HTERT RPE-1 (cell line): ENCODE results near the gene ADCY1.
"Not testable (repeated sequence)": the region's sequence is repeated elsewhere in the genome, so short reads cannot be mapped to it uniquely, and the experiment has no call there.

Experiments used
- in situ Hi-C: fragments of 300-500 bp; cut with MboI; formaldehyde crosslinking; loops from 4 replicates; pipeline ENCODE4 v1.14.3; 2020; ENCODE audit warnings: low sequenced_read_pairs

Gene ADCY1

DNA sequence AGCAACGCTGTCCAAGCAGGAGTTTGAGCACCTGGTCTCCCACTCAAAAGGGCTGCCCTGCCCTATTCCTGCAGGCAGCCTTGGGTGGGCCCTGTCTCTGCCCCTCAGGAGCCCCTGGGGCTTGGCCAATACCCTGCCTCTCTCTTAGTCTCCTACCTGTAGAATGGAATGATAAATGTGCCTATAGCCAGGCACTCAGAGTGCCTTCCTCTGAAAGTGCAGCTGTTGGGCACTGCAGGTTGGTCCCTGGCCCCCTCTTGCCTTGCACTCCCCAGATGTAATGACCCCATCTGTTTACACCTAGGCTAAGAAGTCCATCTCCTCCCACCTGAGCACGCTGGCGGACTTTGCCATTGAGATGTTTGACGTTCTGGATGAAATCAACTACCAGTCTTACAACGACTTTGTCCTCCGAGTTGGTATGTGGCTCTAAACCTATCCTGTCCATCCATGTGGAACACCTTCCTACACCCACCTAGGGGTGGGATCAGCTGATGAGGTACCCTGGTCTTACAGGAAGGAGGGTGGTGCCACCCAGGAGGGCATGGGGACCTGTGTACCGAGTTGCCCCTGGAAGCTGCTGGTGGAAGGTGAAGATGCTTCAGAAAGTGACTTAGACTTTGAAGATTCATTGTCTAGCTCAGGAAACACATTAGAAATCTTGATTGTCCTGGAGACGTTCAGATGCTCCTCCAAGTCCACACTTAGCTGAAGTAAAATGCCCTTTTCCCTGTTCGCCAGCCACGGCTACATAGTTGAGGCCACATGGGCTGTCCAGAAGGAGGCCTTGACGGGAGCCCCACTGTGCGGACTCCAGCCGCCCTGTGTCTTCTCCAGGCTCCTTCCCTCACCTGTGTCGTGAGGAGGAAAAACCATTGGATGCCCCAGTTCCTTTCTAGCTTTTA is 134.1 kb downstream of the ADCY1 start:
- in situ Hi-C loops, result no loop called here

DNA sequence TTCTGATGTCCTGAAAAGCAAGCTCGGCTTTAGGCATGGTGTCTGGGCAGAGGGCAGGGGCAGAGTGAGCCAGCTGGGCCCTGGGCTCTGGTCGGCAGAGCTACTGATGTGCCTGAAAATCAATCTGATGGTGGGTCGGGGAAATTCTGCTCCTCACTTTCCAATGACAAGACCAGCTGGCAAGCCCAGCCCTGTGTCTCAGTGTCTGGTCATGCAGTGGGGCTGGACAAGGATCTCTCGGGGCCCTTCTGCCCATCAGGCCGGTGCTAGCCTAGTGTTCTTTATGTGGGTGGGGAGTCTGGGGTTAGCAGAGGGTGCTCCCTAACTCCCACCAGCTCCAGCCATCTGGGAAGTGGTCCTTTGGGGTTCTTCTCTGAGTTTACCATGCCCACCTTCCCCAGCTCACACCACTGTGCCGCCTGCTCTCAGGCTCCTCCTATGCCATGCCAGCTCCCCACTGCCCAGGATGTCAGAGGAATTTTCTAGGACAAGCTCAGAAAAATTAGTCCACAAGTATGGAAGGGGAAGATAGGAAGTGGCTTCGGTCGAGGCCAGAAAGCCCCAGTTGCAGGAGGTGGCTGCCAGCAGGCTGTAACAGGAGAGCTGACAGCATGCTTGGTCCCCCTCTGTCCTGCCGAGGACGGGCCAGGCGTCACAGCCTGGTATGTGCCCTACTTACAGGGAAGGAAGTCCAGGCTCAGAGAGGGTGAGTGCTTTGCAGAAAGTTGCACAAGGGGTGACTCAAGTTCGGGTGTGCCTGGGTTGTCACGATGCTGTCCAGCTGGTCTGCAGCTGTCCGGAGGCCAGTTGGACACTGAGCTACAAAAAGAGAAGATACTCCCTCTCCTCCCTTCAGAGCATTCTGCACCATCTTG is 135.2 kb downstream of the ADCY1 start:
- in situ Hi-C loops, result no loop called here

DNA sequence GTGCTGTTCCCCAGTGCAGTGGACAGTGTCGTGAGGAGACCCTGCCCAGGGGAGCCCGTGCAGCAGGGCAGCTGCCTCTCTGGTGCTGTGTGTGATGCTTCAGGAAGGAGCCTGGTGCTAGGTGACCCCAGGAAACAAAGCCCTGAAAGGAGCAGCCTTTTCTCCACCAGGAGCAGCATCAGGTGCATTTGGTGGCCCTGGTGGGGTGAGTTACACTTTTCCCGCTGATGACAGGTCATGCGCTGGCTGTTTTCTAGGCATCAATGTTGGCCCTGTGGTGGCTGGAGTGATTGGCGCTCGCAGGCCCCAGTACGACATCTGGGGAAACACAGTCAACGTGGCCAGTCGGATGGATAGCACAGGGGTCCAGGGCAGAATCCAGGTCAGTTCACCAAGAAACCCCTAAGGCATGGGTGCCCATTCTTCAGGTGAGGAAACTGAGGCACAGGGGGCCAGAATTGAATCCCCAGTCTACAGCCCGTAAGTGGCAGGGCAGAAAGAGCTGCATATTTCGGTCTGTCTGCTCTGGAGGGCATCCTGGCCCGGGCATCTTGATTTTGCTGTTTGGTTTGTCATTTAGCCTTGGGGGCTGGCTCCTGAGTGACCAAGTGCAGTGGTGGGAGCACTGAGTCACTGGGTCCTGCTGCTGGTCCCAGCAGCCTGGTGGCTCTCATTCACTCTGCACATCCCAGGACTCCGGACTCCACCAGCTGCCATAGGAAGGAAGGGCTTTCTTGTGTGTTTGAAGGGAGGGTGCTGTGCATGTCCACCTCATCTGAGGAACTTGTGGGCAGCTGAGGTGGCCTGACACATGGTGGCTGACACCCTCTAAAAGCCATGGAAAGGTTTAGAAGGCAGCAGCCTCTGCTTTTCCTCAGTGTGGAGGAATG is 136.3 kb downstream of the ADCY1 start:
- in situ Hi-C loops, result no loop called here

DNA sequence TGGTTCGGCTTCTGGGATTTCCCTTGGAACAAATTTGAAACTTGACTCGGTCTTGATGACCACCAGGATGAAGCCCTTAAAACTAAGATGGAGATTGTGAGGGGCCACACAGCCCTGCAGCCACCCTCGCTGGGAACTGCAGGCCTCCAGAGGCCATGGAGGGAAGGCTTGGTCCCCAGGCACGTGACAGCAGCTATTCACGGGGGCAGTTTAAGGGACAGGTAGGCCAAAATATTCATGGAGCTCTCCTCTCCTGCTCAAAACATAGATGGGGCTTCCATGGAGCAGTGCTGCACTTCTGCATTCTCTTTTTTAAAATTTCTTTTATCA is 137.0 kb downstream of the ADCY1 start:
- in situ Hi-C loops, result no loop called here

DNA sequence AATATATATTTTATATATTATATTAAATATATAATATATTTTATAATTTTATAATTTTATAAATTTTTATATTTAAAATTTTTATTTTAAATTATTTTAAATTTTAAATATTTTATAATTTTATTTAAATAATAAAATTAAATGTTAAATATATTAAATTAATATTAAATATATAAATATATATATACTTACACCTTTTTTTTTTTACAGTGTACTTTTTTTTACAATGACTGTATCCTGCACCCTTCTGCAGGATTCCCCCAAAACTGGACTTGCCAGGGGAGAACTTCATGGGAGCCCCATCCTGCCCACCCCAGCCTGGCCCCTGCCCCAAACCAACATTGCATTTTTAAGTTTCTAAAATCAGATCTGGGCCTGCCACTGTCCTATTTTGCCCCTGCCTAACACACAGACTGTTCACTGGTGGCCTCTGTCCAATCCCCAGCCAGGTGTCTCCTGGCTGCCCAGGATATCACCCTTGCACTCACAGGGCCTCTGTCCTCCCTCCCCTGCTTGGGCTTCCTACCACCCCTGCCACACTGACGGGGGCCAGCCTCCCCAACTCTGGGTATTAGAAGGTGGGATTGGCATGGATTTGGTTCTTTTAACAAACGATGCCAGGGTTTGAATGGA is 138.0 kb downstream of the ADCY1 start:
- in situ Hi-C loops, result no loop called here

DNA sequence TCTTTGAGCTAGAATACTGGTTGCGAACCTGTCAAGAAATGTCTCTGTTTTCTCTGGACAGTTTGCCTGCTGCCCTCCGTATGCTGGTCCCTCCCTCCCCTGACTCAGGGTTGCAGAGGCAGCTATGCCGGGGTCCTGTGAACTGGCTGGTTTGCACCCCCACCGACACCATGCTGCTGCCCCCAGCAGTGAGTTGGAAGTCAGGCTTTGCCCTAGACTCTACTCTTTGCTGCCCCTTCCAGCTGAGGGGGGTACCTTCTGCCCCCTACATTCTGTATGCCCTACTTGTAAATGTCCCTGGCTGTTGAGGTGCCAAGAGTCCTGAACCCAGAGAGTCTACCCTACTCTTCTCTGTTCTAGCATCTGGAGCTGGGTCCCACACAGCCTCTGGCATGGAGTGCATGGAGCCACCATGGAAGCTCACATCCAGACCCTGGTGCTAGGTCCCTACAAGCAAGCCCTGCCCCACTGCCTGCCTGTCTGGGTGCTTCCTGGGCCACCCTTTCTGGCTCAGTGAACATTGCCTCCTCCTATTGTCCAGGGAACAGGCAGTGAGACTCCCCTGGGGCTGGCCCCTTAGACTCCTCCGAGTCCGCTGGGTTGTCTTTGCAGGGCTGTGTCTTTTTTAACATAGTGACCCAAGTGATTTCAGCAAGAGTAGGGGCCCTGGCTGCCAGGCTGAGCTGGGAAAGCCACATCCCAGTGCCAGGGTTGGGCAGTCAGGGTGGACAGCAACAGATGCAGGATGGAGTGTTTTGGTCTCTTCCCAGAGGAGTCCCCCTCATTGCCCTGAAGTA is 138.9 kb downstream of the ADCY1 start:
- in situ Hi-C loops, result no loop called here

DNA sequence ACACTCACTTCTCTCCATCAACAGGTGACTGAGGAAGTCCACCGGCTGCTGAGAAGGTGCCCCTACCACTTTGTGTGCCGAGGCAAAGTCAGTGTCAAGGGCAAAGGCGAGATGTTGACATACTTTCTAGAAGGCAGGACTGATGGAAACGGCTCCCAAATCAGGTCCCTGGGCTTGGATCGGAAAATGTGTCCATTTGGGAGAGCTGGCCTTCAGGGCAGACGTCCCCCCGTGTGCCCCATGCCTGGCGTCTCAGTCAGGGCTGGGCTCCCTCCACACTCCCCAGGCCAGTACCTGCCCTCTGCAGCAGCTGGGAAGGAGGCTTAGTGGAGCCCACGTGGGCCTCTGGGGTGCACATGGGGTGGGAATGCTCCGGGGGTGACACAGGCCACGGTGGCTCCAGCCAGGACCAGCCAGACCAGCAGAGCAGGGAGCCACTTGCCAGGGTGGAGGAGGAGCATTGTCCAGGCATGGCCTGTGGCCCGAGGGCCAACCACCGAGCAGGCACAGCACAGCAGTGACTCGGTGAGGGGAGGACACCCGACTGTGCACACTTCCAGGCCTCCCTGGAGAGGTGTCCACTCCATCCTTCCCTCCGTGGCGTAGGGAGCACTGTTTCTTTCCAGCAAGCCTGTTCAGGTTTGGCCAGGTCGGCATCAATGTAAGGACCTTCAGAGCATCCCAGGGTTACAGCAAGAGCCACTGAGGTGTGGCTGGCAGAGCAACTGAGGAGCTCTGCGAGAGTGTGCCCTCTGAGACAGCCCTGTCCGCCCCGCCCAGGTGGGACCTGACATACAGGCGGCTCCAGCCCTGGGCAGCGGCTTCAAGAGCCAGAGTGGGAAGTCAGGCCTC is 139.7 kb downstream of the ADCY1 start:
- in situ Hi-C loops, result no loop called here

DNA sequence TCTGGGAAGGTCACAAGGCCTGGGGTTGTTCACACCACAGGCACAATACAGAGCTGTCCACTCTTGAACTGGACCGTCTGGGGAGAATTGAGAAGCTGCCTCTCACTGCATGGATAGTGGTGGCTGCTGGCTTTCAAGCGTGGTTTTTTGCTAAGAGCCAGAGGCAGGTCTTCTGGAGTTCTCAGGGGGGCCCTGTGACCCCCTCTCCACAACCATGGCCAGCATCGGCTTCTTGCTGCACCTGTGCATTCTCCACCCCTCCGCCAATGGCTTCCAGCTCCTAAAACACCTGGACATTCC is 140.3 kb downstream of the ADCY1 start:
- in situ Hi-C loops, result no loop called here

DNA sequence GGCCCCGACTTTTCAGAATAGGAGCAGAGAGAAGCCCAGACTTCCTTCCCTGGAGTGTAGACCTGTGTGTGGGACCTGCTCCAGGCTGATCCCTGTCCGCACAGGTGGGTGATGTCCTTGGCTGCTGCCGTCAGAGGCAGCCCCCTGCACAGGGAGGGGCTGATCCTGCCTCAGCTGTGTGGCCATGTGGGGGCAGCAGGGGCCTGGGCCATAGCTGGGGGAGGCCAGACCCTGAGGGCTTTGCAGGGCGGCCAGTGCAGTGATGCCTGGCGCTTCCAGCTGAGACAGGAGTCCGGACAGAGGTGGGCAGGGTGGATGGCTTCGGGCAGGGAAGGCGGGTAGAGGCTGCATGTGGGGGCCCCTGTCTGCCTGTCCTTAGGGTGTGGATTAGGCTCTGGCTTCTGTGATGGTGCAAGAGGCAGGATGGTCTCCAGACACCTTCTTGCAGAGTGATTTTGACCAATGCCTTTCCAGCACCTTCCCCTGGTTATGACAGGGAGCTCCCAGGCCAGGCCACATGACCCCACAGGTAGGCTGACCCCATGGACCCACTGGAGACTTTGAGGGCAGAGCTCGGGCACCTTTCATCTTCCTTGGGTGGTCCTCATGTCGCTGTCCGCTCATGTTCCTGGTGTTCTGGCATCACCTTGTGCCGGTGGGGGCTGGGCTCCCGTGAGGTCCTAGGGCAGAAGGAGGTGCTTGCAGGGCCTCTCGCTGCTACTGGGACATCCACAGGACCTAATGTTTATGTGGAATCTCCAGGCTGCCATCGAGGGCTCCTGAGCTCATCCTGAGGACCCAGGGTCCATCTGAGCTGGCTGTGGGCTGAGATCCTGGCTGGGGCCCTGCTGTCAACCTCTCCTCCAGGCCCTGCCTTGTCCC is 141.5 kb downstream of the ADCY1 start:
- in situ Hi-C loops, result no loop called here

DNA sequence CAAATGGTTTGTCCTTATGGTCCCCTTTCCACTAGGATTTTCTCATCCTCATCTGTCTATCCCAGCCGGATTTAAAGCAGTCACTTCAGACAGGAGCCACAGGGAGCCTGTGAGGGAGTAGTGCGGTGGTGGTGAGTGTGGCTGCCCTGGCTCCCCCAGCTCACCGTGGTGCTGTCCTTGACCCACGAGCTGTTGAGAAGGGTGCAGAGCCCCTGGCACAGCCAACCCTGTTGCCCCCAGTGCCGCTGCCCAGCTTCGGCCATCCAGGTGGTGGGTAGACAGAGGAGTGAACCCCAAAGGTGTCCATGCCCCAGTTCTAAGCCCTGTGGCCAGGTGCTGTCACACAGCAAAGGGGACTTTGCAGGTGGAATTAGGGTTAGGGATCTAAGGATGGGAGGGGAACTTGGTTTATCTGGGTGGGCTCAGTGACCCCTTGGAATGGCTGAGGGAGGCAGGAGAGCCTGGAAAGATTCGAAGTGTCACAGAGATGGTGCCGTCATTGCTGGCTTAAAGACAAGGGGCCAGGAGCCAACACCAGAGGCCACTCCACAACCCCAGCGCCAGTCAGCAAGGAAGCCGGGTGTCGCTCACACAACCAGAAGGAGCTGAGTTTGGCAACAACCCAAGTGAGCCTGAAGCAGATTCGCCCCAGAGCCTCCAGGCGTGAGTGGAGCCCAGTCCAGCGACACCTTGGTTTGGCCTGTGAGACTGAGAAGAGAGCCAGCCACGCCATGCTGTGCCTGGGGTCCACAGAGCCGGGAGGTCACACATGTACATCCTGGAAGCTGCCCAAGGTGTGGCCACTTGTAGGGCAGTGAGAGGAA is 142.4 kb downstream of the ADCY1 start:
- in situ Hi-C loops, result no loop called here

DNA sequence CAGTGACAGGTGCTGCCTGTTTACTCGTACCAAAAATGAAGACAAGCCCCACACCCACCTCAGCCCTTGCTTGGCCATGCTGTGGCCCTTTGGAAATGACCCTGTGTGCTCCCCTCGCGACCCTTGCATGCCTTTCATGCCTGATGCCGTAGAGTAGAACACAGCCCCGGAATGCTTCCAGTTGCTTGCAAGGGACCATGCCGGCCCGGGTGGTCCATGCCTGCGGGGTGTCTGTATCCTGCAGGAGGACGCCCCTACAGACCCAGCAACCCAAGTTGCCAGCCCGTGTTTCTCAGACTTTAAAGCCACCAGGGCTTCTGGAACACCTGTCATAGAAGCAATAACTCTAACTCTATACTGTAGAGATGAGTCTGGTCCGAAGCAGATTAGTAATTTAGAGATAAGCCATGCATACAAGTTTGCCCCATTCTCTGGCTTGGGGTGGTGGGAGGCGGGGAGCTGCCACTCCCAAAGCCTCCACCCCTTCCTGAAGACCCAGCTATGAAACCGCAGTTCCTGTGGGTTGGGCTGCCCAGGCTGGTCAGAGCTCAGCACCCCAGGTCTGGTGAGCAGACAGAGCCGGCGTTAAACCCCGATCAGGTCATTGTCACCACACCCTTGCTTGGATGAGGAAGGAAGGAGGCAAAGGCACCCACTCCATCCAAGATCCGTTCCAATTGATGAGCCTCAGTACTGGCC is 143.5 kb downstream of the ADCY1 start:
- in situ Hi-C loops, result no loop called here

DNA sequence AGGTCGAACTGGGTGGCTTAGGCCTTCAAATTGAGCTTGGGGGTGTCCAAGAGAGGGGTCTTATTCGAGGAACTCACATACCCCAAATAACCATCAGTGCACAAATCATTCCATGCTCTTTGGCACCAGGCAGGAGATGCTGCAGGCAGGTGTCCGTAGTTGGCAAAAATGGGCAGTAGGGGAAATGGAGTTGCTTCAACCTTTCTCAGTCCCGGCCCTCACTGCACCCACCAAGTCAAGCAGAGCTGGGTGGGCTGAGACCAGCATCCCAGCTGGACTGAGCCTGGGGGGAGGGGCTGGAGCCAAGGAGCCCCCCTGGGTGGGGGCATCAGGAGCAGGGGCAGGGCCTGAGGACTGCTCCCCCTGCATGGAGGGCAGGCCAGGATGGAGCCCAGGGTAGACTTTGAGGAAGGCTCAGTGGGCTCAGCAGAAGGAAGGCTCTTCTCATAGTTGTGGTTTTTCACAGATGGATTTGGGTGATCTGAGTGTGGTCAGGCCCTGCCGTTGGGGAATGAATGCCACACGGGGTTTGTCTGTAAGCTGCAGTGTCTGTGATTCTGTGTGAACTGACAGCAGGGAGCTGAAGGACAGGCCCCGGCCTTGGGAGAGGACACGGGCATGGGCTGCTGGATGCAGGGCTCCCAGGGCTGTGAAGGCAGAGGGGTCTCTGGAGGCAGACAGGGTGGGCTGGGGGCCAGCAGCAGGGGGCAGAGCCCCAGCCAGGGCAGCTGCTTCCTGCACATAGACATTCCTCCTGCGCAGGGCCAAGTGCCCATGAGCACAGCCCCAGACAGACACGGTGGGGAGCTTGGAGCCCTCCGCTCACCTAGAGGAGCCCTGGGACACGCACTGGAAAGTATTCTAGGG is 144.5 kb downstream of the ADCY1 start:
- in situ Hi-C loops, result no loop called here

DNA sequence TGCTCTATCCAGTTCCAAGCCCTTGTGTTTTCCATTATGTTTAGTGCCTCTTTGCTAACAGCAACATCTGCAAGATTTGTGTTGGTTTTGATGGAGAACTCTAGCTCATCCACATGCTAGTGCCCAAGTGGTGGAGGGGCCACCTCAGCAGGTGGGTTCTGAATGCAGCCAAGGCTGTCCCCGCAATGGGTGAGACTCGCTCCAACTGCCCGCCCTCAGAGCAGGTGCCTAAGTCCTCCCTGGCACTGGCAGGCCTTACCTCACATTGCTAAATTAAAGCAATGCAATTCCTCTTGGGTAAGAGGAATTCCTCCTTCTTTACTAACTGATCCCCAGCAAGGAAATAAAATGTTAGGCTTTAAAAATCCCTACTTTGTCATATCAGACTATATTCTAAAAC is 146.8 kb downstream of the ADCY1 start:
- in situ Hi-C loops, result no loop called here

DNA sequence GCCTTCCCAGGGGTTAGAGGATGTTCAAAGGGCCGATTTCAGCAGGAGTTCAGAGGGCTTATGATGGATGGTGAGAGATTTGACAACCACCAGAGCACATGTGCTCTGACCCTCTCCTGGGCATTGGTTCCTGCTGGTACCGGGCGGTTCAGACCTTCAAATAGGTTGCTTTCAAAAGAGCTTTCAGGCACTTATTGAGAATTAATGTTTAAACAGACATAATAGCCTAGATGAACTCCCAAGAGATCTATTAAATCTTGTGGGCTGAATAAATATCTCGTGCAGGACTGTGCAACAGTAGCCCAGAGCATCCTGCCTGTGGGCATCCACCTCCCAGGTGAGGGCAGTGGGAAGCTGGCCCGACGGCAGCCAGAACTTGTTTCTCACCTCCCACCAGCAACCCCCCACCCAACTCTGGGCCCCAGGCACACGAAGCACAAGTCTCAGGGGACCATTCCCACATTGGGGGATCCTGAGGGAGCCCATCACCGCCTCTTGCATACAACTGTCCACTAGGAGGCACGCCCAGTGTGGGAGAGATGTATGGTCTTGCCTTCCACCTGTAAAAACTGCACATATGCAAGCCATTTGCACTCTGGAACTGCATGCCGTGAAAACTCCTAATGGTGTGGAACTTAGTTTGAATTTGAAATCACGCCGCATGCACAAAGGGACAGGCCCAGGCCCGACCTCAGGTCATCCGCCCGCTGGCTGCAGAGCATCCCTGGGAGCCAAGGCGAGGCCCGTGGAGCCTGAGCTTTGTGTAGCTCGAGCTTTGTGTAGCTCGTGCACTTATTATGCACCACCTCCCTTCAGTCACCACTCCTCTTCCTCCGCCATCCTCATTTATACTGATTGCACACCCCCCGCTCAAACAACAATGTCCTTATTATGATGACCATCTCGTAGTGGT is 147.8 kb downstream of the ADCY1 start:
- in situ Hi-C loops, result no loop called here

DNA sequence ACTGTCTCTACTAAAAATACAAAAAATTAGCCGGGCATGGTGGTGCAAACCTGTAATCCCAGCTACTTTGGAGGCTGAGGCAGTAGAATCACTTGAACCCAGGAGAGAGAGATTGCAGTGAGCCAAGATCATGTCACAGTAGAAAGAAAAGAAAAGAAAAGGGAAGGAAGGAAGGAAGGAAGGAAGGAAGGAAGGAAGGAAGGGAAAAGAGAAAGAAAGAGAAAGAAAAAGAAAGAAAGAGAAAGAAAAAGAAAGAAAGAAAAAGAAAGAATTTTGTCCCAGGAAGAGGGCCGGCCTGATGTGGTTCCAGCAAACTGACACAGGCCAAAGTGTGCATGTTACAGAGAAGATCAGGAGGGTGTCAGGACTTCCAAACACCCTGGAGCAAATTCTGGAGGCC is 151.1 kb downstream of the ADCY1 start:
- in situ Hi-C loops, result not testable (repeated sequence)
